Measurements from ENCODE around the gene ELAVL3. TPM values are rescaled to one million over a fixed set of nuclear protein-coding genes. Genes with fewer than 3 reads are reported as not detected.

ELAVL3 gene
- total RNA-seq, 2 donors from 2014 or later = not detected

GRCh38 chr19:11422163-11423065 is 58.4 kb downstream of the ELAVL3 start:
- Histone ChIP-seq H3K36me3 (no peaks in the 10 kb centered on the region), H3K9me3 (no peaks in the 10 kb centered on the region), H3K27ac (peak overlapping the region; percentile 76 to 83), H3K4me1 (peaks cover 0 to 54% of the 10 kb centered on the region in 2 donors), H3K27me3 (peaks cover 6 to 7% of the 10 kb centered on the region in 2 donors), H3K4me3 (peak overlapping the region; percentile 22 to 49)
- TF ChIP-seq CTCF (IDR thresholded peaks at IDR 0.05) = no peak
- DNase-seq (ENCODE audit: low spot score) = peak; percentile 93

GRCh38 chr19:11421371-11422098 is 59.3 kb downstream of the ELAVL3 start:
- no peak for TF ChIP-seq CTCF (IDR thresholded peaks at IDR 0.05)
- Histone ChIP-seq H3K4me1 (peaks cover 0 to 54% of the 10 kb centered on the region in 2 donors), H3K27ac (peak overlapping the region; percentile 76 to 83), H3K9me3 (no peaks in the 10 kb centered on the region), H3K27me3 (peaks cover 6 to 7% of the 10 kb centered on the region in 2 donors), H3K4me3 (peak overlapping the region; percentile 35 to 49), H3K36me3 (no peaks in the 10 kb centered on the region)
- DNase-seq (ENCODE audit: low spot score) = peak; percentile 68

- H3K27ac ChIP-seq = peak overlapping the region; percentile 76 to 83
- peak; percentile 91 for DNase-seq (ENCODE audit: low spot score)
- H3K9me3 ChIP-seq = no peaks in the 10 kb centered on the region
- no peaks in the 10 kb centered on the region for H3K36me3 ChIP-seq
- H3K4me1 ChIP-seq = peaks cover 0 to 54% of the 10 kb centered on the region in 2 donors
- TF ChIP-seq CTCF (IDR thresholded peaks at IDR 0.05) = no peak
- peaks cover 6 to 7% of the 10 kb centered on the region in 2 donors for H3K27me3 ChIP-seq
- H3K4me3 ChIP-seq = peak overlapping the region; percentile 35 to 49
These were observed 60.1 kb downstream of the ELAVL3 start for GRCh38 chr19:11420429-11421370.

- TF ChIP-seq CTCF (IDR thresholded peaks at IDR 0.05) = no peak
- Histone ChIP-seq H3K4me3 (peak within 1 kb of the TSS; percentile 55), H3K4me1 (peaks cover 0 to 54% of the 10 kb centered on the region in 2 donors), H3K36me3 (no peaks in the 10 kb centered on the region), H3K27ac (peak within 1 kb of the TSS; percentile 76 to 83), H3K27me3 (peaks cover 6 to 7% of the 10 kb centered on the region in 2 donors), H3K9me3 (no peaks in the 10 kb centered on the region)
- no peak for DNase-seq (ENCODE audit: low spot score)
These were observed 62.0 kb downstream of the ELAVL3 start, which contains the start of gene RGL3 for GRCh38 chr19:11418549-11419506. Gene RGL3 (minus strand): TSS chr19:11419314. CDS start chr19:11419278, 36 bp downstream.

Measured in right atrium auricular region (tissue), 2 donors.